HepG2 (cell line): ENCODE measurements around the gene AGRN. TPM values are rescaled to one million over a fixed set of nuclear protein-coding genes. Genes with fewer than 3 reads are reported as not detected.

Experiments
- BHLHE40 ChIP-seq: IDR thresholded peaks from 2 replicates; pipeline ENCODE4 v1.6.1; 2011; ENCODE audit warnings: low read length, improper control_type of control experiment
- HIVEP1 ChIP-seq: sonication (generic); formaldehyde crosslinking; IDR thresholded peaks from 2 replicates; pipeline ENCODE4 v1.4.0; 2020; ENCODE audit warnings: mild to moderate bottlenecking, missing genetic modification reagents
- IKZF4 ChIP-seq: sonication (generic); formaldehyde crosslinking; IDR thresholded peaks from 2 replicates; pipeline ENCODE4 v1.5.1; 2020; ENCODE audit warnings: borderline replicate concordance, mild to moderate bottlenecking, low read depth, missing genetic modification reagents; ENCODE audit errors: not compliant biosample characterization
- KDM3A ChIP-seq: IDR thresholded peaks from 2 replicates; pipeline ENCODE4 v1.6.1; 2018; ENCODE audit warnings: low read depth, missing compliant biosample characterization
- MED1 ChIP-seq: sonication (generic); formaldehyde crosslinking; IDR thresholded peaks from 2 replicates; pipeline ENCODE4 v1.4.0; 2020; ENCODE audit warnings: missing genetic modification reagents
- MXD4 ChIP-seq: IDR thresholded peaks from 2 replicates; pipeline ENCODE4 v1.6.1; 2016; ENCODE audit warnings: mild to moderate bottlenecking, missing biosample characterization, missing genetic modification reagents
- ZNF235 ChIP-seq: sonication (generic); formaldehyde crosslinking; IDR thresholded peaks from 2 replicates; pipeline ENCODE4 v1.8.1; 2023; ENCODE audit warnings: mild to moderate bottlenecking, missing genetic modification reagents, borderline replicate concordance
- ZNF460 ChIP-seq: sonication (generic); formaldehyde crosslinking; IDR thresholded peaks from 2 replicates; pipeline ENCODE4 v1.5.1; 2020; ENCODE audit warnings: missing genetic modification reagents, mild to moderate bottlenecking, borderline replicate concordance
- ZNF484 ChIP-seq: sonication (generic); formaldehyde crosslinking; IDR thresholded peaks from 2 replicates; pipeline ENCODE4 v1.5.1; 2020; ENCODE audit warnings: mild to moderate bottlenecking, low read depth, missing genetic modification reagents, borderline replicate concordance
- ZNF761 ChIP-seq: sonication (generic); formaldehyde crosslinking; conservative IDR thresholded peaks from 2 replicates; pipeline ENCODE4 v1.4.0; 2020; ENCODE audit warnings: mild to moderate bottlenecking, missing genetic modification reagents
- ZSCAN31 ChIP-seq: sonication (generic); formaldehyde crosslinking; IDR thresholded peaks from 2 replicates; pipeline ENCODE4 v1.5.0; 2020; ENCODE audit warnings: low read depth, mild to moderate bottlenecking, missing genetic modification reagents
- polyA plus RNA-seq, 8 experiments: library from polyadenylated mRNA; depleted of rRNA in 3 of 8; stranded (reverse) in 7 of 8; unstranded in 1 of 8; fragments of >200 nt; fragmentation: Illumina TruSeq in 4 of 8; extraction: Trizol in 4 of 8; gene quantifications; 2 replicates each; pipeline versions ENCODE4 v1.2.1 to v1.2.3, GENCODE V29; 2011 to 2016; ENCODE audit warnings: low read depth in 4 of 8, missing spikeins in 1 of 8, mixed read lengths in 1 of 8; ENCODE audit not compliant: insufficient read depth in 1 of 8
- total RNA-seq, 5 experiments: library from RNA; depleted of rRNA; stranded (reverse); fragments of >200 nt; fragmentation: Illumina TruSeq; extraction: Trizol; gene quantifications; 2 replicates each; pipeline ENCODE4 v1.2.3, GENCODE V29; 2016; ENCODE audit warnings: low read depth in 1 of 5
- TF ChIP-seq, protein P1 (sequence below): sonication (generic); formaldehyde crosslinking; IDR thresholded peaks from 2 replicates; pipeline ENCODE4 v1.5.1; 2020; ENCODE audit warnings: missing genetic modification reagents, mild to moderate bottlenecking, borderline replicate concordance
- TF ChIP-seq, protein P2 (sequence below): IDR thresholded peaks from 2 replicates; pipeline ENCODE4 v1.6.1; 2016; ENCODE audit warnings: missing biosample characterization, missing genetic modification reagents, low read depth
- TF ChIP-seq, protein P3 (sequence below): sonication (generic); formaldehyde crosslinking; IDR thresholded peaks from 2 replicates; pipeline ENCODE4 v1.4.0; 2020; ENCODE audit warnings: missing genetic modification reagents
- TF ChIP-seq, protein P4 (sequence below): sonication (generic); formaldehyde crosslinking; IDR thresholded peaks from 2 replicates; pipeline ENCODE4 v1.9.0; 2021; ENCODE audit warnings: missing genetic modification reagents, mild to moderate bottlenecking, borderline replicate concordance
- TF ChIP-seq, protein P5 (sequence below): sonication (generic); formaldehyde crosslinking; IDR thresholded peaks from 2 replicates; pipeline ENCODE4 v1.4.0; 2020; ENCODE audit warnings: missing genetic modification reagents

The AGRN gene
- total and polyA plus RNA-seq, 2 of the 13 experiments (the other 11 are each of a cell fraction or from before 2014, with no cell fraction given) = 29.8 to 65.2 TPM

DNA sequence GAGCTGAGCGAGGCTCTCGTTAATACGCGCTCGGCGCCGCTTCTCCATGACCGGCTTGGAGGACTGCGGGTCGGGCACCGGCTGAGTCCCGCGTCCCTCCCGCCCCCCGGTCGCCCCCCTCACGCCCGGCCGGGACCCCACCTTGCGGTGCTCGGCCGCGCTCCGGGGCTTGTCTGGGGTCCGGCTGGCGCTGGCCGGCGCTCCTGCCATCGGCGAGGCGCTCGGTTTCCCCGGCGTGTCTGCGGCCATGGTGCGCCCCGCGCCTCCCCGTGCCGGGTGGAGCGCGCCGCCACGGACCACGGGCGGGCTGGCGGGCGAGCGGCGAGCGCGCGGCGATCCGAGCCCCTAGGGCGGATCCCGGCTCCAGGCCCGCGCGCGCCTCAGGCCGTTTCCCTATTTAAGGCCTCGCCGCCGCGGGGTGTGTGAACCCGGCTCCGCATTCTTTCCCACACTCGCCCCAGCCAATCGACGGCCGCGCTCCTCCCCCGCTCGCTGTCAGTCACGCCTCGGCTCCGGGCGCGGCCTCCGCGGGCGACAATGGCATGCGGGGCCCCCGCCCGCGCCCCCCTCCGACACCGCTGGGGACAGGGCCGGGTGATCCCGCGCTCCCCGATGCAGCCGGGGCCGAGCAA lies 20.1 kb upstream of the AGRN start, which contains the start of gene HES4 (continued):
- TF ChIP-seq ZNF484 (no peak), ZNF235 (CRISPR knock-in tag) (0 out of 2 replicates have a peak, but pooled peaks have one; percentile 25), ZNF460 (CRISPR knock-in tag) (no peak), MXD4 (CRISPR knock-in tag) (no peak), HIVEP1 (0 out of 2 replicates have a peak, but pooled peaks have one; percentile 20), ZSCAN31 (CRISPR knock-in tag) (peak; percentile 55; the same call in 1 of the 2 replicates), ZNF761 (CRISPR knock-in tag) (peak; percentile 59; the same call in 1 of the 2 replicates), MED1 (CRISPR knock-in tag) (no peak), BHLHE40 (peak; percentile 55; the same call in 1 of the 2 replicates), KDM3A (CRISPR knock-in tag) (0 out of 2 replicates have a peak, but pooled peaks have one; percentile 14), IKZF4 (CRISPR knock-in tag) (no peak)
- TF ChIP-seq, protein P1, sequence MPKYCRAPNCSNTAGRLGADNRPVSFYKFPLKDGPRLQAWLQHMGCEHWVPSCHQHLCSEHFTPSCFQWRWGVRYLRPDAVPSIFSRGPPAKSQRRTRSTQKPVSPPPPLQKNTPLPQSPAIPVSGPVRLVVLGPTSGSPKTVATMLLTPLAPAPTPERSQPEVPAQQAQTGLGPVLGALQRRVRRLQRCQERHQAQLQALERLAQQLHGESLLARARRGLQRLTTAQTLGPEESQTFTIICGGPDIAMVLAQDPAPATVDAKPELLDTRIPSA (CRISPR knock-in tag) = 0 out of 2 replicates have a peak, but pooled peaks have one; percentile 40
- TF ChIP-seq, protein P2, sequence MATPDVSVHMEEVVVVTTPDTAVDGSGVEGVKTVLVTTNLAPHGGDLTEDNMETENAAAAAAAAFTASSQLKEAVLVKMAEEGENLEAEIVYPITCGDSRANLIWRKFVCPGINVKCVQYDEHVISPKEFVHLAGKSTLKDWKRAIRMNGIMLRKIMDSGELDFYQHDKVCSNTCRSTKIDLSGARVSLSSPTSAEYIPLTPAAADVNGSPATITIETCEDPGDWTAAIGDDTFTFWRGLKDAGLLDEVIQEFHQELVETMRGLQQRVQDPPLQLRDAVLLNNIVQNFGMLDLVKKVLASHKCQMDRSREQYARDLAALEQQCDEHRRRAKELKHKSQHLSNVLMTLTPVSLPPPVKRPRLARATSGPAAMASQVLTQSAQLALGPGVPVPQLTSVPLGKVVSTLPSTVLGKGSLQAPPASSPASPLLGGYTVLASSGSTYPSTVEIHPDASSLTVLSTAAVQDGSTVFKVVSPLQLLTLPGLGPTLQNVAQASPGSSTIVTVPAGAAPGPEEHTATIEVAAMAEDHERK (CRISPR knock-in tag) = no peak
- TF ChIP-seq, protein P3, sequence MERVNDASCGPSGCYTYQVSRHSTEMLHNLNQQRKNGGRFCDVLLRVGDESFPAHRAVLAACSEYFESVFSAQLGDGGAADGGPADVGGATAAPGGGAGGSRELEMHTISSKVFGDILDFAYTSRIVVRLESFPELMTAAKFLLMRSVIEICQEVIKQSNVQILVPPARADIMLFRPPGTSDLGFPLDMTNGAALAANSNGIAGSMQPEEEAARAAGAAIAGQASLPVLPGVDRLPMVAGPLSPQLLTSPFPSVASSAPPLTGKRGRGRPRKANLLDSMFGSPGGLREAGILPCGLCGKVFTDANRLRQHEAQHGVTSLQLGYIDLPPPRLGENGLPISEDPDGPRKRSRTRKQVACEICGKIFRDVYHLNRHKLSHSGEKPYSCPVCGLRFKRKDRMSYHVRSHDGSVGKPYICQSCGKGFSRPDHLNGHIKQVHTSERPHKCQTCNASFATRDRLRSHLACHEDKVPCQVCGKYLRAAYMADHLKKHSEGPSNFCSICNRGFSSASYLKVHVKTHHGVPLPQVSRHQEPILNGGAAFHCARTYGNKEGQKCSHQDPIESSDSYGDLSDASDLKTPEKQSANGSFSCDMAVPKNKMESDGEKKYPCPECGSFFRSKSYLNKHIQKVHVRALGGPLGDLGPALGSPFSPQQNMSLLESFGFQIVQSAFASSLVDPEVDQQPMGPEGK (CRISPR knock-in tag) = peak; percentile 99
- TF ChIP-seq, protein P4, sequence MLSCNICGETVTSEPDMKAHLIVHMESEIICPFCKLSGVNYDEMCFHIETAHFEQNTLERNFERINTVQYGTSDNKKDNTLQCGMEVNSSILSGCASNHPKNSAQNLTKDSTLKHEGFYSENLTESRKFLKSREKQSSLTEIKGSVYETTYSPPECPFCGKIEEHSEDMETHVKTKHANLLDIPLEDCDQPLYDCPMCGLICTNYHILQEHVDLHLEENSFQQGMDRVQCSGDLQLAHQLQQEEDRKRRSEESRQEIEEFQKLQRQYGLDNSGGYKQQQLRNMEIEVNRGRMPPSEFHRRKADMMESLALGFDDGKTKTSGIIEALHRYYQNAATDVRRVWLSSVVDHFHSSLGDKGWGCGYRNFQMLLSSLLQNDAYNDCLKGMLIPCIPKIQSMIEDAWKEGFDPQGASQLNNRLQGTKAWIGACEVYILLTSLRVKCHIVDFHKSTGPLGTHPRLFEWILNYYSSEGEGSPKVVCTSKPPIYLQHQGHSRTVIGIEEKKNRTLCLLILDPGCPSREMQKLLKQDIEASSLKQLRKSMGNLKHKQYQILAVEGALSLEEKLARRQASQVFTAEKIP (CRISPR knock-in tag) = no peak
- TF ChIP-seq, protein P5, sequence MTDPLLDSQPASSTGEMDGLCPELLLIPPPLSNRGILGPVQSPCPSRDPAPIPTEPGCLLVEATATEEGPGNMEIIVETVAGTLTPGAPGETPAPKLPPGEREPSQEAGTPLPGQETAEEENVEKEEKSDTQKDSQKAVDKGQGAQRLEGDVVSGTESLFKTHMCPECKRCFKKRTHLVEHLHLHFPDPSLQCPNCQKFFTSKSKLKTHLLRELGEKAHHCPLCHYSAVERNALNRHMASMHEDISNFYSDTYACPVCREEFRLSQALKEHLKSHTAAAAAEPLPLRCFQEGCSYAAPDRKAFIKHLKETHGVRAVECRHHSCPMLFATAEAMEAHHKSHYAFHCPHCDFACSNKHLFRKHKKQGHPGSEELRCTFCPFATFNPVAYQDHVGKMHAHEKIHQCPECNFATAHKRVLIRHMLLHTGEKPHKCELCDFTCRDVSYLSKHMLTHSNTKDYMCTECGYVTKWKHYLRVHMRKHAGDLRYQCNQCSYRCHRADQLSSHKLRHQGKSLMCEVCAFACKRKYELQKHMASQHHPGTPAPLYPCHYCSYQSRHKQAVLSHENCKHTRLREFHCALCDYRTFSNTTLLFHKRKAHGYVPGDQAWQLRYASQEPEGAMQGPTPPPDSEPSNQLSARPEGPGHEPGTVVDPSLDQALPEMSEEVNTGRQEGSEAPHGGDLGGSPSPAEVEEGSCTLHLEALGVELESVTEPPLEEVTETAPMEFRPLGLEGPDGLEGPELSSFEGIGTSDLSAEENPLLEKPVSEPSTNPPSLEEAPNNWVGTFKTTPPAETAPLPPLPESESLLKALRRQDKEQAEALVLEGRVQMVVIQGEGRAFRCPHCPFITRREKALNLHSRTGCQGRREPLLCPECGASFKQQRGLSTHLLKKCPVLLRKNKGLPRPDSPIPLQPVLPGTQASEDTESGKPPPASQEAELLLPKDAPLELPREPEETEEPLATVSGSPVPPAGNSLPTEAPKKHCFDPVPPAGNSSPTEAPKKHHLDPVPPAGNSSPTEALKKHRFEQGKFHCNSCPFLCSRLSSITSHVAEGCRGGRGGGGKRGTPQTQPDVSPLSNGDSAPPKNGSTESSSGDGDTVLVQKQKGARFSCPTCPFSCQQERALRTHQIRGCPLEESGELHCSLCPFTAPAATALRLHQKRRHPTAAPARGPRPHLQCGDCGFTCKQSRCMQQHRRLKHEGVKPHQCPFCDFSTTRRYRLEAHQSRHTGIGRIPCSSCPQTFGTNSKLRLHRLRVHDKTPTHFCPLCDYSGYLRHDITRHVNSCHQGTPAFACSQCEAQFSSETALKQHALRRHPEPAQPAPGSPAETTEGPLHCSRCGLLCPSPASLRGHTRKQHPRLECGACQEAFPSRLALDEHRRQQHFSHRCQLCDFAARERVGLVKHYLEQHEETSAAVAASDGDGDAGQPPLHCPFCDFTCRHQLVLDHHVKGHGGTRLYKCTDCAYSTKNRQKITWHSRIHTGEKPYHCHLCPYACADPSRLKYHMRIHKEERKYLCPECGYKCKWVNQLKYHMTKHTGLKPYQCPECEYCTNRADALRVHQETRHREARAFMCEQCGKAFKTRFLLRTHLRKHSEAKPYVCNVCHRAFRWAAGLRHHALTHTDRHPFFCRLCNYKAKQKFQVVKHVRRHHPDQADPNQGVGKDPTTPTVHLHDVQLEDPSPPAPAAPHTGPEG (CRISPR knock-in tag) = 0 out of 2 replicates have a peak, but pooled peaks have one; percentile 1
